ENCODE data around the gene PHF3.
A peak's percentile ranks its signal among the peaks of the same experiment; 100 is the strongest.
"Not testable (repeated sequence)": the region's sequence is repeated elsewhere in the genome, so short reads cannot be mapped to it uniquely, and the experiment has no call there.

Gene PHF3

GRCh38 chr6:63713332-63713731 lies 77.7 kb downstream of the PHF3 start:
- no peak for DNase-seq (ENCODE audit: low spot score)

GRCh38 chr6:63714091-63714490 lies 78.5 kb downstream of the PHF3 start:
- DNase-seq (ENCODE audit: low spot score) = no peak

DNA sequence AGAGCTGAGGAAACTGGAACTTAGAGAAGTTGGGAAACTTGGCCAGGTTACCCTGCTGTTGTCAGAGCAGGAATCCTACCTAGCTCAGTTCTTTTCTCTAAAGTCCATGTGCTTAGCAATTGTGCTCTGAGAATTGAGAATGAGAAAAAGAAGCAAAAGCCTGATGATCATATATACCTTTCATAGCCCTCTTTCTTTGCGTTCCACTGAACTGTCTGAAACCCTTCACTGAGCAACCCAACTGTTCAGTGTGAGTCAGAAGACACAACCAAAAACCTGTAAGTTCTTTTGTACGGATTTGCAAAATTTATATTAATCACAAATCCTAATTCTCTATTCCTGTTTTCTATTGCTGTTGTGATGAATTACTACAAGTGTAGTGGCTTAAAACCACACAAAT lies 80.6 kb downstream of the PHF3 start:
- no peak for DNase-seq (ENCODE audit: low spot score)

GRCh38 chr6:63721181-63721580 lies 85.6 kb downstream of the PHF3 start:
- no peak for DNase-seq (ENCODE audit: low spot score)

GRCh38 chr6:63724721-63725120 lies 89.1 kb downstream of the PHF3 start:
- DNase-seq (ENCODE audit: low spot score) = no peak

GRCh38 chr6:63730311-63730710 lies 94.7 kb downstream of the PHF3 start:
- DNase-seq (ENCODE audit: low spot score) = no peak

- no peak for DNase-seq (ENCODE audit: low spot score)
These were observed 96.3 kb downstream of the PHF3 start for GRCh38 chr6:63731930-63732329.

DNA sequence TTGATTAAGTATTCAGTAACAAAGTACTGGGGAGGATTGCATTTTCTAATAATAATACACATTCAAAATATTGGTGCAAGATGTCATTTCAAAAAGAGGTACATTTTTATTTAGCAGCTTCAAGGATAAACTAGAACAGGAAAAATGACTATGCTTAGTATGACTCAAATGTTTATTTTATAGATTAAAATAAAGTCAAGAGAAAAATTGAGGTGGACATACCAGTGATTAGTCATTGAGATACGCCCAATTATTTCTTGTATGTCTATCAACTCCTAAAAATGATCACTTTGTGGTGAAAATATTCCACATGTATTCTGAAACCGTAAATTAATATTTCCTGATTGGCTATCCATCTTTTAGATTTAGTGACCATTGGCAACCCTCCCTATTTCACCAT lies 96.7 kb downstream of the PHF3 start:
- DNase-seq (ENCODE audit: low spot score) = no peak

GRCh38 chr6:63734923-63735322 lies 99.3 kb downstream of the PHF3 start:
- DNase-seq (ENCODE audit: low spot score) = no peak

- not testable (repeated sequence) for DNase-seq (ENCODE audit: low spot score)
These were observed 102.6 kb downstream of the PHF3 start for GRCh38 chr6:63738190-63738589.

DNA sequence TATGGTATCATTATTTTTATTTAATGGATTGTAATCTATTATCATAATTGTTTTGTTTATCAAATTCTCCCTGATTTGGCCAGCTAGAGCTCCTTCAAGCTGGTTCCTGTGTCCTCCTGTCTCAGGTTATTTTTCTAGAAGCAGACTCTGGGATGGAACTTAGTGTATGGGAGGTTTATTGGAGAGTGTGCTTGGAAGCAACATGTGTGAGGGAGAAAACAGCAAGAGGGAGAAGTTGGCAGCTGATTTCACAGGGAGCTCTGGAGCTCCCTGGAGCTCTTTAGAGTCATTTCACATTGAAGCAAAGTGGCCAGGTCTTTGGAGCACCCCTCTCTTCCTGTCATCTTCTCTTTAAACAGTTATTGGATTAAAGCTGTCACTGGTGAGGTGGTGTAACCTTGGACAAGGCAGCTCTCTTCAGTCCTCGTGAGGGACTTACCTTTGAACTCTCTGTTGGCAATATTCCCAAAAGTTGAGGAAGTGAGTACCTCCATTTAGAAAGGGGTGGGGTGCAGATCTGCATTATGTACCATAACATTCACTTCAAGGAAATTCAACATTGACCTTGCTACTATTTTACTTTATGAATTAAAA lies 103.6 kb downstream of the PHF3 start:
- no peak for DNase-seq (ENCODE audit: low spot score)

GRCh38 chr6:63740709-63741108 lies 105.1 kb downstream of the PHF3 start:
- peak; percentile 11 for DNase-seq (ENCODE audit: low spot score)

DNA sequence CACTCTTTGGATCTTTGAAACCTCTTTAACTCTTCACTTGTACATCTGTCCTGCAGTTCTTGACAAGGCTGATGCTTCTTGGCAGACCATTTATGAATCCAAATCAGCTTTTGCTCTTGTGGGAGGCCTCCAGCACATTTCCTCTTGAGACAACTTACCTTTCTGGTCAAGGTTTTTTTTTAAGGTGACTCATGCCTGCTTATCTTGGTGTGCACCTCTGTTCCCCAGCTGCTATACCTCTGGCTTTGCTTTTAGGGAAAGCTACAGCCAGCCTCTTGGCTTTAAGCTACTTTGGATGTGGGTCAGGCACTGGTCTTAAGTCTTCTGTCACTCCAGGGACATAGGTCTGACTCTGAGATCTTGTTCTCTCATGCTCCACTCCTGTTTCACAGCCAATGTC lies 106.5 kb downstream of the PHF3 start:
- DNase-seq (ENCODE audit: low spot score) = no peak

DNA sequence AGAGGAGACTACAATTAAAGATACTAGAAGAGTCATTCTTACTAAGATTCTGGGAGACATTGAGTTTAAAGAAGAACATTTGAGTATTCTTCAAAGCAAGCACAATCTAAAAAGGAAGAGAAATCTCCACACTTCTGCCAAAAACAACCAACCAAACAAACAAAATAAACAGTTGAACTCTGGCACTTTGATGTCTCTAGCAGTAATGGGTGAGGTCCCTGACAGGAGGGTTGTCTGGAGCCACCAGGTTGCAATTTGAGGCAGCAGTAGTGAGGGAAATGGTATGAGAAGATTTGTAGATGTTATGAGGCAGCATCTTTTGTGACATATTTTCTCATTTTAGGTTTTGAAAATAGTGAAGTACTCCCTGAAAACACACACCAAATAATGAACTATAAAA lies 108.1 kb downstream of the PHF3 start:
- no peak for DNase-seq (ENCODE audit: low spot score)

DNA sequence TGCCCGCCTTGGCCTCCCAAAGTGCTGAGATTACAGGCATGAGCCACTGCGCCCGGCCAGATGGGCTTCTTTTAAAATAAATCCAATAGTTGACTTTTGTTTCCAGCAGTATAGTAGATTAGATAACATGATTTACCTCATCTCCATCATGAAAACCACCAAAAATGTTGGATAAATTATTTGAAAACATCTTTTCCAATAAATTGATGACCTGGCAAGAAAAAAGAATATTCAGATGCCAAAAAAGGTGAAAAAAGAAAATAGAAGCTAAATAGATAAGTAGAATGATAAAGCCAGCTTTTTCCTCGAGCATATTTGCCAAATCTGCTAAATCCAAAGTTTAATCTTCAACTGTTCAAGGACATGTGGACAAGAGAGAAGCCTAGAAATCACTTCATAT lies 109.2 kb downstream of the PHF3 start:
- DNase-seq (ENCODE audit: low spot score) = no peak

DNA sequence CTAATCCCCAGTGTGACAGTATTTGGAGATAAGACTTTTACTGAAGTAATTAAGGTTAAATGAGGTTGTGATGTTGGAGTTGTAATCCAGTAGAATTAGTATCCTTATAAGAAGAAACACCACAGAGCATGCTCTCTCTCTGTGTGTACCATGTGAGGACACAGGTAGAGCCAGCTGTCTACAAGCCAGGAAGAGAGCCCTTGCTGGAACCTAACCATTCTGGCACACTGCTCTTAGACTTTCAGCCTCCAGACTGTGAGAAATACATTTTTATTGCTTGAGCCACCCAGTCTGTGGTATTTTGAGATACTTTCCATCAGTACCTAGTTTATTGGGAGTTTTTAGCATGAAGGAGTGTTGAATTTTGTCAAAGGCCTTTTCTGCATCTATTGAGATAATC lies 110.2 kb downstream of the PHF3 start:
- no peak for DNase-seq (ENCODE audit: low spot score)

DNA sequence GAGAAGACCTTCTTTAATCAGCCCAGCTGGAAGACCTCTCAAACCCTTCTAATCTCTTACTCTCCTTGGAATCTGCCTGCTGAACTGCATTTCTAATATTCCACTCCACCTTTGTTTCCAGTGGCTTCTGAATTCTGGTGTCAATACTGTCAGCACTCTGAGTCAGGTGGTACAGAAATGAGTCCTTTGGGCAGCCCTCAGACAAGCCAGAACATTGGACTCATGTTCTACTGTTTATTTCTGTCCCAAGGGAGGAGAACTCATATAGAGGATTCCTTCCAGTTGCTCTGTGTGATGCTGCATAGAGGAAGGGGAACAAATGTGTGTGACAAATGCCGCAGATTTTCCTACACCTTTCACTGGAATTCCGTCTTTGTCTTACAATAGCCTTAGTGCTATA lies 114.8 kb downstream of the PHF3 start:
- no peak for DNase-seq (ENCODE audit: low spot score)

DNA sequence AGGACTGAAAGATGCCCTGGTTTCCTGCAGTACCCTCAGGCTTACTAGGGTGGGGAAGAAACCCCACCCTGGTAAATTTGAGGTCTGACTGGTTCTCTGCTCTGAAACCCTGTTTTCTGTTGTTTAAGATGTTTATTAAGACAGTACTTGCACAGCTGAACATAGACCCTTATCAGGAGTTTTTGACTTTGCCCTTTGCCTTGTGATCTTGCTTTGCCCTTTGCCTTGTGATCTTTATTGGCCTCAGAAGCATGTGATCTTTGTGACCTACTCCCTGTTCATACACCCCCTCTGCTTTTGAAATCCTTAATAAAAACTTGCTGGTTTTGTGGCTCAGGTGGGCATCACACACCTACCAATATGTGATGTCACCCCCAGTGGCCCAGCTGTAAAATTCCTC lies 121.7 kb downstream of the PHF3 start:
- not testable (repeated sequence) for DNase-seq (ENCODE audit: low spot score)

DNA sequence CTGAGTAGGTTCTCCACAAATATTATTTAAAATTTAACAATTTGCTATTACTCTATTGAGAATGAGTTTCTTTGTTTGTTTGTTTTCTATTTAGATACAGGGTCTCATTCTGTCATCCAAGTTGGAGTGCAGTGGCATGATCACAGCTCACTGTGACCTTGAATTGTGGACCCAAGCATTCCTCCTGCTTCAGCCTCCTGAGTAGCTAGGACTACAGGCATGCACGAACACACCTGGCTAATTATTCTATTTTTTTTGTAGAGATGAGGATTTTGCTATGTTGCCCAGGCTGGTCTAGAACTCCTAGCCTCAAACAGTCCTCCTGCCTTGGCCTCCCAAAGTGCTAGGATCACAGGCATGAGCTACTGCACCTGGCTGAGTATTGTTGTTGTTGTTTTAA lies 122.2 kb downstream of the PHF3 start:
- no peak for DNase-seq (ENCODE audit: low spot score)

DNA sequence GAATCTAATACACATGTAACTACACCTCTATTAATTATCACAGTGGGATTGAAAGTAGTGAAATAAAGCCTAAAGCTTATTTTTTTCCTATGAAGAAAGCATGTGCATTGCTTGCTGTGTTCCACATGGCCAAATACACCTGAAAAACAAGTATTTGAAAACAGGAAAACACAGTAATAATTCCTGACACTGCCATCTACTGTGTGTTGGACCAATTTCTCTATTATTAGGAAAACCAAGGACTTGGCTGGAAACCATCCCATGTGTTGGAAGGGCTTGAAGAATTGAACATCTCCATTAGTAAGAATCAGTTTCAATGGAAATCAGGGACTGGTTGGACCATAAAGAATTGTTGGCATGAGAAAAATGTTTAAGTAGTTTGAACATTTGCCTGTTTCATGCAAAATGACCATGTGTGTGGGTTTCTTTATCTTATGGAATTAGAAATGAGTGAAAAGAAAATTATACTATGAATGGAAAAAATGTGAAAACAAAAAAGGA lies 124.1 kb downstream of the PHF3 start:
- DNase-seq (ENCODE audit: low spot score) = no peak

DNA sequence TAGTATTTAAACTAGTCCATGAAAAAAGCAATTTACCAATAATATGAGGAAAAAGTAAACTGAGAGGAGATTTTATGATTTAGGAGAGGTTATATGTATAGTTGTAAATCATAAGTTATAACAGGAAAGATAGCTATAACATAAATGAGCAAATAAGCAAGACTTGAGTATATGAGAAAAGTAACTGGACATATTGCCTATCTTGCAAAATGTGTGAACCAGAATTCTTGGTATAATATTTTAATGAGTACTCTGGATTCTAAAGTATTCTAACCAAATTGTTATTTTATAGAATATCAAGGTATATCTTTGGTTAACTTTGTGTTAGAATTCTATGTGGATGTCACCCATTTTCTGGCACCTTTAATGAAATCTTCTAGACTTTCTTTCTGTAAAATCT lies 124.6 kb downstream of the PHF3 start:
- no peak for DNase-seq (ENCODE audit: low spot score)

DNA sequence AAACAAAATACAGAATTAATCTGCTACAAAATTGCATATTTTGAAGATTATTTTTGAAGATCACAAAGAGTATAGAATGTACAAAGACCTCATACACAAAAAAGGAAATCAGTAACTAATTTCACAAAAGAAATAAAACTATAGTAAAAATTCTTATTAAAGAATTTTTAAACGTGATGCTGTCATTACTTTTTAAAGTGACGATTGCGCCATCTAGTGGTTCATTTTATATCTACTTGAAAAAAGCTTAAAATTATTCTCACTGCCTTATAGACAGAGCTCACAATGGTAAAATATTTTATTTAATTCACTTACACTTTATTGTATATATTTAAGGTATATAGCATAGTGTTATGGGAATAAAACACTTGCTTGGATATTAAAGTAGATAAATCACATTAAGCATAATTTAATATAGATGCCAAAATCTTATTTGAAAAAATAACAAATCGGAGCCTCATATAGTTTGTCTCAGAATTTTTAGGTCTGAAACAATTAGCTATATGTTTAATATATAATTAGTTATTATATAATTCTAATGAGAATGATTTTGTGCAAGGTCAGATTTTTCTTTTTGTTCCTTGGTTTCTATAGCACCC lies 128.8 kb downstream of the PHF3 start:
- DNase-seq (ENCODE audit: low spot score) = peak; percentile 27

Data from SW480 (cell line).